ENCODE measurements around the gene SLC44A3.

Gene SLC44A3

DNA sequence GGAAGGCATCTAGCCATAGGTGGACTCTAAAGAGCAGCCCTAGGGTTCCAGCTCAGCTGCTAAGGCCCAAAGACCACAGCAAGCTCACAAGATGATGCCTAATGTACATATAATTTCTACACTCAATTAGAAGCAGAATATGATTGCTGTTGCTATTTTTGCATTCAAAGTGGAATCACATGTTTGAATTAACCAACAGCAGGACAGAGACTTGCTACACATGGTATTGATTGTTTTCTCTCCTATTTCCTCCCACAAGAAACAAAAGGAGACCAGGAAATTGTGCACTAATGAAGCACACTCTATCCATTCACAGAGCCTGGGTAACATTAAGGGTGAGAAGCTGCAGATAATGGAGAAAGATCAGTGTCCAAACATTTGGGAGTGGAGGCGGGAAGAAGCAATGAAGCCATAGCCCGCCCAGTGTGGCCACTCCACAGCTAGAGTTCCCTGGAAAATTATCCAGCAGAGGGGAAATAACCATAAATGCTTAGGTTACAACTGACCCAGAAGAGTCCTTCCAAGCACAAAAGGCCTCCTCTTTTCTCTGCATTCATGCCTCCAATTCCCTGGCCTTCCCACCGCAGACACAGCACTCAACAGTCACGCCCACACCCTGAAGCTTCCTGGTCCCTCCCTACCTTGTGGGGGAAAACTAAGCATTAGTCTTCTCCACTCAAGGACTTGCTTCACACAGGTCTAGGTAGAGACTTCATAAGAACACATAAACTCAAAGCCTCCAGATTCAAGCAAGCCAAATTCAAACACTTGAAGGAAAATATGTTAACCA, 99.3 kb downstream of the SLC44A3 start:
- in situ Hi-C loops (cut with HindIII; ENCODE audit: low pct_ligation_motif_present, low pct_unique_long_range_greater_than_20kb, low sequenced_read_pairs), result no loop called here
- no peak for DNase-seq

DNA sequence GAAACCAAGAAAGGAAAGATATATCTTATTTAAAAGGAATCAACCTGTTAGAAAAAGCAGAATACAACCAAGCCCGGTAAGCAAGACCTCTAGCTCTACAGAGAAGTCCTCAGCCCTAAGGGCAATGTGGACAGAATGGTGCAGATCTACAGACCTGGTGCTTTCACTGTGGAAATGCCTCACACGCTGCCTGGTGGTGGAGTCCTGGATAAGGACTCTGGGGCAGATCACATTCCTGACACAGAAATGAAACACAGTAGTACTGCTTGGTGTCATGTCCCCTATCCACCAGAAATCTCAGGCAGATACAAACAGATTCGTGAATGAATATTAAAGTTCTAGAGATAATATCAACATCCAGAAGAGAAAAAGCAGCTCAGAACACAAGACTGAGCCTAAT, 99.9 kb downstream of the SLC44A3 start:
- in situ Hi-C loops (cut with HindIII; ENCODE audit: low pct_ligation_motif_present, low pct_unique_long_range_greater_than_20kb, low sequenced_read_pairs), result no loop called here
- DNase-seq, result no peak

DNA sequence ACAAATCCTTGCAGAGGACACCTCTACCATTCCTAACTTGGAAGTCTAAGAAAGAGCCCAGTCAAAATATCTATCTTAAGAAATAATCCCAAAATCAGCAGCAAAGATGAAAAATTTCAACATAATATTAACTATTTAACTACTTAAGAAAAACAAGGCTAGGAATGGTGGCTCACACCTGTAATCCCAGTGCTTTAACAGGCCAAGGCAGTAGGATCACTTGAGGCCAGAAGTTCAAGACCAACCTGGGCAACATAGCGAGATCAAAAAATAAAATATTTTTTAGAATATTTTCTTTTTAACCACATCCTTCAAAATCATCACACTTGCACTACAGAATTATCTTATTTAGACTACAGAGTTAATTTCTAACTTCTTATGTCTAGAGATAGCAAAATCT, 101.8 kb downstream of the SLC44A3 start:
- in situ Hi-C loops (cut with HindIII; ENCODE audit: low pct_ligation_motif_present, low pct_unique_long_range_greater_than_20kb, low sequenced_read_pairs), result no loop called here
- DNase-seq, result no peak

DNA sequence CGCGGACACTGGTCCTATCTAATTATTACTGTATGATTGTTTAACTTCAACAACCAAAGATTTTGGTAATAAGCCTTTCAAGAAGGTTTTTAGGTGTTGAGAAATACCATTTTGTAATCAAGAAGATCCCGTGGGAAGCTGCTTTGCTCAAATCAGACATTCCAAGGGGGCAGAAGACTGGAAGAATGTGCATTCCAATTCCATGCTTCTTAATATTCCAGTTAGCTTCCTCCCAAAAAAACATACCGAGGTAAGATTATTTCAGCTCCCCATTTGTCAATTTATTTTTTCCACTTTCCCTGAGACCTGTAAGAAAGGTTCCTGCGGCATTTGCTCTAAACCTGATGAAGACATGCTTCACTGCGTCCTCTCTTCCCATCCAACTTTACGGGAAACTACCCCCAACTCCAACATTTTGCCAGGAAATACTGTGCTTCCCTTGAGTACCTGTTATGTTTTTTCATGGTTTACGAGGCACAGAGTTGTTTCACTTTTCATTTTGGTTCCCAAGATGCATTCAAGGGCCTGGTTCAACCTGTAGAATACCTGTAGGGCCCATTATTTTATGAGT, 102.7 kb downstream of the SLC44A3 start:
- in situ Hi-C loops (cut with HindIII; ENCODE audit: low pct_ligation_motif_present, low pct_unique_long_range_greater_than_20kb, low sequenced_read_pairs), result no loop called here
- DNase-seq, result peak; percentile 55

DNA sequence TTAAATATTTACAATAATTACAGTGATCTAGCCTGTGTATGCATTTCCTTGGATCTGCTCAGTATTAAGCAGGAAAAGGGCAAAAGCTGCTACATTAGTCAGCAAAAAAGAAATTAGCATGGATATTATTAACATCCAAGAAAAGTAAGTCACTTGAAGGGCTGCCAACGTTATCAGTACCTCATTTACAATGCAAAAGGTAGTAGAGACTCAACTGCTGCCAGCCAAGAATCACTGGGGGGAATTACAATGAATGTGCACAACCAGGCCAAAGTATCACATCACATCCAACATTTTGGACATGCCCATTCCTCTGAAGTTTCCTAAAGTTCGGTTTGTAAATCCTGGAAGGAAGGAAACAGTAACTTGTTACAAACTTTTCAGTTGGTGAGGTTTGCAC, 104.8 kb downstream of the SLC44A3 start:
- peak; percentile 17 for DNase-seq
- in situ Hi-C loops (cut with HindIII; ENCODE audit: low pct_ligation_motif_present, low pct_unique_long_range_greater_than_20kb, low sequenced_read_pairs), result no loop called here

DNA sequence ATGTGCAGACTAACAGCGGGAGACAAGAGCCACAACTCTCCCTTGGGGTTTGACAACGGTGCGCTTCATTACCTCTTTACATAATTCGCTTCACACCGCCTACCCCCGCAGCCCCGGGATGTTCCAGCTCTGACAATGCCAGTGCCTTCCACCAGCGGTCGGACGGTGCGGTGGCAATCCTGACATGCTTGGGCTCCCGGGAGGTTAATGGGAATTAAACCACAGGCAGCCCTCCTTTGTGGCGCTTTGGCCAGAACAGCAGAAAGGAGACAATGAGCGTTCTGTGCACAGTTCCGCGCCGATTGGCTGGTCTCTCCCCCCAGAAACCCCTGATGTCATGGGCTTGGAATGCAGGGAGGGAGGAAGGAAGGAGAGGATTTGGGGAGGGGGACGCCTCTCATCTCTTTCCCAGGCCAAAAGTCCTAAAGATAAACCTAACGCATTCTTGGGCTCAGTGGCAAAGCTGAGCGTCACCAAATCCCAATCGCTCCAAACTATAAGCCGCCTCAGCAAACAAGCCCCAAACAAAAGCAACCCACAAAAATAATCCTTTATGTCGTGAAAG, 105.5 kb downstream of the SLC44A3 start:
- peak; percentile 94 for DNase-seq
- in situ Hi-C loops (cut with HindIII; ENCODE audit: low pct_ligation_motif_present, low pct_unique_long_range_greater_than_20kb, low sequenced_read_pairs), result no loop called here

DNA sequence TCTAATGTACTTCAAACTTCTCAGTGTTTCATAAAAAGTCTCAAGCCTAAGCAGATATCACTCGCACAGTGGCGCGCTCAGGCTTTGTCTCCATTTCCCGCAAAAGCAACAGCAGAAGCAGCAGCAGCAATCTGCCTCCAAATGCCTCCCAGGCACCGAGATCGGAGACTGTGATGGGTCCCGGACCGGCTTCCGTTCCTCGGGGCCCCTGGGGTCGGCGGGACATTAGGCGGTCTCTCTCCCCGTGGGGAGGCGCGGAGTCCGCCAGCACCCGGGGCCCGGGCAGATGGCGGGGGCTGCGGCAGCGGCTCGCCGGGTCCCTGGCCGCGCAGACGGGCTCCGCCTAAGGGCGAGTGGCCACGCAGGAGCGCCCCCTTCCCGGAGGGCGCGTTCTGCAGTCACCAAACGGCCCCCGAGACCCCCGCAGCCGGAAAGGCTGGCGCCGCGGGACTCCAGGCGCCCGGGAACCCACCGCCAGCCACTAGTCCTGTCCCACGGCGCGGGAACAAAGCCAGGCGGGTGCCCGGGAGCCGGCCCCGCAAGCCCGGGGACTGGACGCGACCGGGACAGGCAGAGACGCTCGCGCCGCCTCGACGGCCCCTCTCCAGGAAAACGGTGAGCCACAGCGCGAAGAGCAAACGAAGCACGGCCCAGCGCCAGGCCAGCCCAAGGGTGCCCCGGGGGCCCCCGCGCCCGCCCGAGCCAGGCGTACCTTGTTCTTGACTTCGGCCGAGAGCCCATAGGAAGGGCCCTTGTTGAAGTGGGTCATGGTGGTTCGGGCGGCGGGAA, 106.2 kb downstream of the SLC44A3 start:
- peak; percentile 53 for DNase-seq
- in situ Hi-C loops (cut with HindIII; ENCODE audit: low pct_ligation_motif_present, low pct_unique_long_range_greater_than_20kb, low sequenced_read_pairs), result no loop called here

DNA sequence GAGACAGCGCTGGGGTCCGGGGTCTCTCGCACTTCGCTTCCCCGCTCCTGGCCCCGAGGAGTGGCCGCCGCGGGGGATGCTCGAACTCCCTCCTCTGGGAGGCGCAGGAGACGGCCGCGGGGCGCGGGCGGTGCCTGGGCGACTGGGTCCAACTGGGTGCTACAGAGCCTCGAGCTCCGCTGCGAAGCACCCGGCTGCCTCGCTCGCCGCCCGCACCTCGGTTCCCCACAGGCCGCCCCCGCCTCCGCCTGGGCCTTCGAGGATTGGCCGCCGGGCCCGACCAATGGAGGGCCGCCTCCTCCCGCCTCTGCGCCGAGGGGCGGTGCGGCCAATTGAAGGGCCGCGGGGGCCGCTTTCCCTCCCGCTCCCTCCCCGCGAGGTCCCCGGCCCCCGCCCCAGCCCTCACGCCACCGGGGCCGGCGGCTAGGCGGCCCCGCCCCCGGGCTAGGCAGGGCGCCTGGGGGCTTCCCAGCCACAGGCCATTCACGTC, 106.8 kb downstream of the SLC44A3 start, which contains the start of gene CNN3:
CNN3 (minus strand) TSS at position 196 of the 490 bp plus-strand sequence. CDS start 216 bp downstream, outside the sequence.
- peak; percentile 89 for DNase-seq
- in situ Hi-C loops (cut with HindIII; ENCODE audit: low pct_ligation_motif_present, low pct_unique_long_range_greater_than_20kb, low sequenced_read_pairs), result no loop called here

DNA sequence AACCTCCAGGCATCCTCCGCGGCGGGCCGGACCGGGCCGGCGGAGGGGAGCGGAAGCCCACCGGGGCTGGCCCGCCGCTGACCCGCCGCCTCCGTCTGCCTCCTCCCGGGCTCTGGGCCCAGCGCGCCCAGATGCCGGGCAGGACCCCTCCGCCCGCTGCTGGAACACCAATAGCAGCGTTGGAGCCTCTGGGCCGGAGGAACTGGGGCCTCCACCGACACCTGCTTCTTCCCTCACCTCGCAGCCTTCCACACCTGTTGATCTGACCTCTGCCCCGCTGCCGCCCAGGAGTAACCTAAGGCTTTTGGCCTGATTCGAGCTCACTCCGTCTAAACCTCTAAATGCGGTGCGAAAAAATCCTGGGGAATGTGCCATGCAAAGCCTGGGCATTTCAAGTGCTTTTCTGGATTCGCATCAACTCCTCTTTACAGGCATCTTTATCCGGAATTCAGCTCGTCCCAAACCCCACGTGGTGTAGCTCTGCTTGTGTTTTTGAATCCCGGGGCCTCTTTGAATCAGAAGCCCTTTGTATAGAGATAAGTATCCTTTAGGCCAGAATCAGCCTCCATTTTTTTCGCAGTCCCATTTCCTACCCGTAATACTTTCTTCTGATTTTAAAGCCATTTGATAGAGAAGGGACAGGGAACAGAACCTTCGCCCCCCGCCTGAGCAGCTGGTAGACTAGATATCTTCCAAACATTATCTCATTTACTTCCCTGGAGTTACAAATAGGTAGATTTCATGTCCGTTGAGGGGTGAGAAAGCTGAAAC, 107.4 kb downstream of the SLC44A3 start:
- peak; percentile 65 for DNase-seq
- in situ Hi-C loops (cut with HindIII; ENCODE audit: low pct_ligation_motif_present, low pct_unique_long_range_greater_than_20kb, low sequenced_read_pairs), result no loop called here

DNA sequence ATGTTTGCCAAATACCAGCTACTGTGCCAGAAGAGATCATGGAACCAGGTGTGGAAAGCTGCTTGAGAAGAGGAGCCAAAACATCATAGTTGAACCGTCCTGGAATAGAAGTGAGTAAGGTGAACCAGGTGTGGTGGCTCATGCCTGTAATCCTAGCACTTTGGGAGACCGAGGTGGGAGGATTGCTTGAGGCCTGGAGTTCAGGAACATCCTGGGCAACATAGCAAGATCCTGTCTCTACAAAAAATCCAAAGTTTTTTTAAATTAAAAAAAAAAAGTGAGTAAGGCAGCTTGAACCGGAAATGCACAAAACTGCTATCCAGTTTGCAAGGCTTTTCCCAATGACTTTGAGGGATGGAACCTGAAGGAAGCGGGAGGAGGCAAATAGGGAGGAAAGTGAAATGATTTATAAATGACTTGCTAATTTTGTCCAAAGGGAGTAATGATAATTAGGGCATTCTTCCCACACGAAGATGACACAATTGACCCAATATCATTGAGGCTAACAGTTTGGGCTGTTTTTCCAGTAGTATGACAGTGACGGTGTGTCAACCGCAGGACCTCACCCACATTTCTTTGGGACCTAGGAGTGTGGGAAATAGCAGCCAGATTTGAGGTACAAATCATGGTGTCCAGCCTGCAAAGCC, 108.3 kb downstream of the SLC44A3 start:
- in situ Hi-C loops (cut with HindIII; ENCODE audit: low pct_ligation_motif_present, low pct_unique_long_range_greater_than_20kb, low sequenced_read_pairs), result no loop called here
- no peak for DNase-seq

DNA sequence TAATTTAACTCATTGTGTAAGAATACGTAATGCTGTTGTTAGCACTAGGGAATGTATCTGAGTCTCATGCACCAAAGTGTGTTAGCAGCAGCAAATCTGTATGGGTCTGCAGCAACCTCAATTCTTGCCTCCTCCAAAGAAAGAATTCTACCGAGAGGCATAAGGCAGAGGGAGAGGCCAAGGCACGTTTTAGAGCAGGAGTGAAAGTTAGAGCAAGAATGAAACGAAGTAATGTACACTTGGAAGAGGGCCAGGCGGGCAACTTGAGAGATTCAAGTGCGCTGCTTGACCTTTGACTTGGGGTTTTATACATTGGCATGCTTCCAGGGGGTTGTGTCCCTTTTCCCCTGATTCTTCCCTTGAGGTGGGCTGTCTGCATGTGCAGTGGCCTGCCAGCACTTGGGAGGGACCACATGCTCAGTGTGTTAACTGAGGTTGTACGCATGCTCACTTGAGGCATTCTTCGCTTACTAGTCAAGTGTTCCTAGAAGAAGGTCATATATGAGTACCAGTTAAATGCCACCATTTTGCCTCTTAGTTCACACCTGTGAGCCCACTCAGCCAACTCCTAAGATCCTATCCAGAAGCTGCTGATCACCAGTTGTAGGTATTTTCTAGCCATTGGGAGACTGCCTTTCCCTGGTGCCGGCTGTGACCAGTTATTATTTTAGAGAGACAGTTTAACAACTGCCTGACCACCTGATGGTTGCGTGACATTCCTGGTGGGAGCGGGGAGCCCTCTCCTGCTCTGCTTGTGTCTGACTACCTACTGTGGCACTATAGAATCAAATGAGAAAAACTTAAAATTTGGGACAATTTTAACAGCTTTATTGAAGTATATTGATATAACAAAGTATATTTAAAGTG, 109.4 kb downstream of the SLC44A3 start:
- in situ Hi-C loops (cut with HindIII; ENCODE audit: low pct_ligation_motif_present, low pct_unique_long_range_greater_than_20kb, low sequenced_read_pairs), result no loop called here
- DNase-seq, result no peak

DNA sequence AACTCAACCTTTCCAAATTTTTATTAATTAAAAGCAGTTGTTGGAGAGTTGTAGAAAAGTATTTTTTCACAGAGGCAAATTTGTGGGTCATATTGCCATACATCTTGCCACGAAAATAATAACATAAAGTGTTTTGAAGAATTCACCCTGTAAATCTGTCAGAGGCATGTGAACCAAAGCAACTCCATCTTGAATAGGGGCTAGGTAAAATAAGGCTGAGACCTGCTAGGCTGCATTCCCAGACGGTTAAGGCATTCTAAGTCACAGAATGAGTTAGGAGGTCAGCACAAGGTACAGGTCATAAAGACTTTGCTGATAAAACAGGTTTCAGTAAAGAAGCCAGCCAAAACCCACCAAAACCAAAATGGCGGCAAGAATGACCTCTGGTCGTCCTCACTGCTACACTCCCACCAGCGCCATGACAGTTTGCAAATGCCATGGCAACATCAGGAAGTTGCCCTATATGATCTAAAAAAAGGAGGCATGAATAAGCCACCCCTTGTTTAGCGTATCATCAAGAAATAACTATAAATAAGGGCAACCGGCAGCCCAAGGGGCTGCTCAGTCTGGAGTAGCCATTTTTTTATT, 111.2 kb downstream of the SLC44A3 start:
- no peak for DNase-seq
- in situ Hi-C loops (cut with HindIII; ENCODE audit: low pct_ligation_motif_present, low pct_unique_long_range_greater_than_20kb, low sequenced_read_pairs), result no loop called here

DNA sequence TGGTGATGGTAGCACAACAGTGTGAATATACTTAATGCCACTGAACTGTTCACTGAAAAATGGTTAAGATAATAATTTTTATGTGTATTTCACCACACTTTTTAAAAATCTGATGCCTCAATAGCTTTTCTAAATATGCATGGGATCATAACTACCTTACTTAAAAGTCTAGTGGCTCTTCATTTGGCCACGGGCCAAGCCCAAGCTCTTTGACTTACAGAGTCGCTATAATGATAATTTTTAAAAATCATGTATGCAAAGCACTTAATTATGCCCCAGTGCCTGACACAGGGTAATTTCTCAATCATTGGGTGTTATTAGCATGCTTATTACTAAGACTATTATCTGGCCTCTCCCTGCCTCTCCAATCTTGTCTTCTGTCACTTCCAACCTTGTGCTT, 114.4 kb downstream of the SLC44A3 start:
- in situ Hi-C loops (cut with HindIII; ENCODE audit: low pct_ligation_motif_present, low pct_unique_long_range_greater_than_20kb, low sequenced_read_pairs), result no loop called here
- DNase-seq, result no peak

DNA sequence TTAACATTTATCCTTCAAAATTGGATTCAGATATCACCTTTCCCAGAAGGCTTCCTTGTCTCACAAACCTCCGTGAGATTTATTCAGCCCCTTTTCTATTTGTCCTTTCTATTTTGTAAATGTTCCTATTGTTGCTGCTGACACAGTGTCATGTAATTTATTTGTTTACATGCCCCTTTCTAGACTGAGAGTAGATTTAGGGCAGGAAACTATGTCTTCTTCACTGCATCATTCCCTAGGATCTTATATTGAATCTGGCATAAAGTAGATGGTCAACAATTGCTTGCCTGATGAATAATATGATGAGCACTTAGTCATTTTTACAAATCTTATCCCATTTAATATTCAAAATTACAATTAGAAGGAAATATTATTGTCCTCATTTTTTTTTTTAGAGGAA, 114.9 kb downstream of the SLC44A3 start:
- no peak for DNase-seq
- in situ Hi-C loops (cut with HindIII; ENCODE audit: low pct_ligation_motif_present, low pct_unique_long_range_greater_than_20kb, low sequenced_read_pairs), result no loop called here

DNA sequence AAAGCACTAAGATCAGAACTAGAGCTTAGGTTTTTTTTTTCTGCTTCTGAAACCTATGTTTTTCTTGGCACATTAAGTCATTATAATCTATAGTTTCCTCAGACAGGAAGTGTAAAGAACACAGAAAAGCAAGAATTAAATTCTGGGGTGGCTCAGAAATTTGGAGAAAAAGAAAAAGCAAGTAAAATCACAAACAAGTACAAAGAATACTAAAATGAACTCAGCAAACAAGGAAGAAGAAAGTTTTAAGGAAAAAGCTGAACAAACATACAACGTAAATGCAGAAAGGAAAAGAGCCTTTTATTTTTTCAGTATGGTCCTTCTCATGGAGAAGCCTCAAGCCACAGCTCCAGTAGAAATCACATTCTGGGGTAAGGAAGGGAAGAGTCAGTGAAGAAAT, 115.3 kb downstream of the SLC44A3 start:
- in situ Hi-C loops (cut with HindIII; ENCODE audit: low pct_ligation_motif_present, low pct_unique_long_range_greater_than_20kb, low sequenced_read_pairs), result no loop called here
- no peak for DNase-seq

DNA sequence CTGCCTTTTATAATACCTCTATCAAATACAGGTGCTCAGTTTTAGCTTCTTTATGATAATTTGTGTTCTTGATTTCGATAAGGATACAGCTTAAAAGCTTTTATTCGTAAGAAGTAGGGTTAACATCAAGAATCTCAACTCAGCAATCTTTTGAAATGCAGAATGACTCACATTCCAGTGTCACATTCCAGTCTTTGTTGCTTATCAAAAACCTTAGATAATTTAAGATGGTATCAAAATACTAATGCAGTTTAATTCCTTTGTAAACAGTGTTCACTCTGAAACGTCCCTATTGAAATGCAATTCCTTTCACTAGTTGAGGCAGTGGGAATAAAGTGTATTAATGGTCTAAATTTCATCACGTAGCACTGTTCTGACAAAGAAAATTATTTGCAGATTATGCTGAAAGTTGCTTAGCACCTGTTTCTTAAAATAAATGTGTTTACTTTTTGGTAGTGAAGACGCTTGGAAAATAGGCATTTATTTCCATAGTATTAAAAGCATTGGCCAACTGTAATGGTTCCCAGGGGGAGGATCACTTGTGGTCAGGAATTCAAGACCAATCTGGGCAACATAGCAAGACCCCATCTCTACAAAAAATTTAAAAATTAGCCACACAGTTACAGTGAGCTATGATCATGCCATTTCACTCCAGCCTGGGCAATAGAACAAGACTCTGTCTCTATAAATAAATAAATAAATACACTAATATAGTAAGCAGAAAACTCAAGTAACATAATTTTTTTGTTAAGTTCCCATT, 116.9 kb downstream of the SLC44A3 start:
- in situ Hi-C loops (cut with HindIII; ENCODE audit: low pct_ligation_motif_present, low pct_unique_long_range_greater_than_20kb, low sequenced_read_pairs), result no loop called here
- peak; percentile 22 for DNase-seq
